Heart right ventricle (tissue), 16 donors: ENCODE data around the gene SORCS3. TPM values are rescaled to one million over a fixed set of nuclear protein-coding genes. Genes with fewer than 3 reads are reported as not detected.

ENCODE experiments used
- ATAC-seq, 8 donors: fragments of 200-7000 bp; cut with Tn5 transposase; one replicate each; pipeline ENCODE4 v1.9.1; 2020; ENCODE audit warnings: mild to moderate bottlenecking in 8 of 8, moderate library complexity in 8 of 8, moderate number of reproducible peaks in 1 of 8
- DNase-seq, 2 donors: peaks; one replicate each; pipeline ENCODE4 v3.0.0-alpha.2; 2020
- H3K27ac ChIP-seq, 10 donors: fragments of 200-600 bp; sonication (generic) in 2 of 10; one replicate each; pipeline versions ENCODE4 v1.5.0 to v1.8.0; 2020 to 2022; ENCODE audit warnings: mild to moderate bottlenecking in 3 of 10
- H3K27me3 ChIP-seq, 7 donors: fragments of 200-600 bp; one replicate each; pipeline ENCODE4 v1.8.0; 2021 to 2022; ENCODE audit warnings: mild to moderate bottlenecking in 2 of 7
- H3K36me3 ChIP-seq, 9 donors: fragments of 200-600 bp; sonication (generic) in 1 of 9; one replicate each; pipeline versions ENCODE4 v1.5.0 to v1.8.0; 2020 to 2022; ENCODE audit warnings: mild to moderate bottlenecking in 2 of 9
- H3K4me1 ChIP-seq, 9 donors: fragments of 200-600 bp; sonication (generic) in 1 of 9; one replicate each; pipeline versions ENCODE4 v1.5.0 to v1.8.0; 2020 to 2022; ENCODE audit warnings: mild to moderate bottlenecking in 4 of 9
- H3K4me3 ChIP-seq, 10 donors: fragments of 200-600 bp; sonication (generic) in 2 of 10; one replicate each; pipeline versions ENCODE4 v1.5.0 to v1.8.0; 2020 to 2022; ENCODE audit warnings: mild to moderate bottlenecking in 7 of 10, moderate library complexity in 2 of 10
- H3K9me3 ChIP-seq, 11 donors: fragments of 200-600 bp in 10 of 11; sonication (generic) in 2 of 11; one replicate each; pipeline versions ENCODE4 v1.5.0 to v1.8.0; 2013 to 2022; ENCODE audit warnings: mild to moderate bottlenecking in 2 of 11, control low read depth in 1 of 11, moderate library complexity in 1 of 11
- WGBS, 2 donors: extraction: QIAGEN DNeasy Blood & Tissue Kit; methylation state at CpG; one replicate each; pipeline ENCODE4 v1.1.7; 2013; ENCODE audit warnings: inconsistent platforms in 1 of 2; 5-methylcytosine and 5-hydroxymethylcytosine counted together
- intact Hi-C, 10 donors: fragments of 100-400 bp; cut with DNase I; formaldehyde crosslinking; loops; one replicate each; pipeline versions ENCODE4 v1.11.1 to v1.14.2; 2022
- polyA plus RNA-seq, 2 donors: library from polyadenylated mRNA; stranded (reverse); fragments of 200-250 nt; gene quantifications; one replicate each; pipeline ENCODE4 v1.2.3, GENCODE V29; 2013
- total RNA-seq, 10 donors: library from RNA; stranded (reverse); fragmentation: NEBNext Ultra II Directional in 3 of 10; extraction: Animal tissue kit (Norgen Biotek cat#: 25700) in 3 of 10; gene quantifications; one replicate each; pipeline versions ENCODE4 v1.2.1 to v1.2.4, GENCODE V29; 2021 to 2023
- TF ChIP-seq, protein P1 (sequence below), 9 donors: fragments of 200-600 bp; sonication (generic) in 2 of 9; IDR thresholded peaks; one replicate each; pipeline versions ENCODE4 v1.5.0 to v1.8.0; 2021 to 2022; ENCODE audit warnings: antibody characterized with exemption in 9 of 9, mild to moderate bottlenecking in 5 of 9, moderate library complexity in 1 of 9
- donor health status: Arrhythmogenic right ventricular cardiomyopathy.
- donor health status: ischemic (EF 13 %, LVEDD 7.1; RV severe dilation, severe dysfunction).
- donor health status: healthy with polysubstance abuse.
- donor health status: DM: no; HTN: yes; CAD: no.
- donor health status: DM: no; HTN: no; CAD: no.
- donor health status: ischemic (EF 25% LVEDD 6.9; RV normal size, moderate dysfunction).
- donor health status: ischemic (EF 25% LVEDD 5.7; RV mildly dilated, moderate dysfunction).
- donor health status: healthy.
- donor health status: DM: yes; HTN: yes; CAD: no.
- donor health status: Ischemic cardiomyopathy.
- donor health status: ischemic (EF 35%, LVEDD 5.7; RV mildly dilated, moderate dysfunction).
- donor health status: nonischemic (EF 11% LVEDD 7.7; RV severe dilation, severe dysfunction).
- donor health status: DM: yes; HTN: yes; CAD: no.
- donor health status: PGD.
- donor health status: ischemic (EF 29% LVEDD 5.4; RV normal size, mild dysfunction).
- donor health status: nonischemic (EF 23%, LVEDD 6.1; RV moderate dilation, normal function).

The SORCS3 gene
- total and polyA plus RNA-seq, 12 donors, result 0.01 to 0.09 (median 0.05) TPM; not detected in 4

- Histone ChIP-seq H3K27me3 (peaks cover 0 to 3% (median 0%) of the 10 kb centered on the region in 7 donors), H3K4me1 (no peaks in the 10 kb centered on the region), H3K9me3 (peaks cover 0 to 8% (median 0%) of the 10 kb centered on the region in 11 donors), H3K27ac (no peak overlapping the region), H3K36me3 (no peaks in the 10 kb centered on the region), H3K4me3 (no peak overlapping the region)
- DNase-seq (no peak), ATAC-seq (no peak)
- intact Hi-C loops, result no loop called here
- TF ChIP-seq, protein P1, sequence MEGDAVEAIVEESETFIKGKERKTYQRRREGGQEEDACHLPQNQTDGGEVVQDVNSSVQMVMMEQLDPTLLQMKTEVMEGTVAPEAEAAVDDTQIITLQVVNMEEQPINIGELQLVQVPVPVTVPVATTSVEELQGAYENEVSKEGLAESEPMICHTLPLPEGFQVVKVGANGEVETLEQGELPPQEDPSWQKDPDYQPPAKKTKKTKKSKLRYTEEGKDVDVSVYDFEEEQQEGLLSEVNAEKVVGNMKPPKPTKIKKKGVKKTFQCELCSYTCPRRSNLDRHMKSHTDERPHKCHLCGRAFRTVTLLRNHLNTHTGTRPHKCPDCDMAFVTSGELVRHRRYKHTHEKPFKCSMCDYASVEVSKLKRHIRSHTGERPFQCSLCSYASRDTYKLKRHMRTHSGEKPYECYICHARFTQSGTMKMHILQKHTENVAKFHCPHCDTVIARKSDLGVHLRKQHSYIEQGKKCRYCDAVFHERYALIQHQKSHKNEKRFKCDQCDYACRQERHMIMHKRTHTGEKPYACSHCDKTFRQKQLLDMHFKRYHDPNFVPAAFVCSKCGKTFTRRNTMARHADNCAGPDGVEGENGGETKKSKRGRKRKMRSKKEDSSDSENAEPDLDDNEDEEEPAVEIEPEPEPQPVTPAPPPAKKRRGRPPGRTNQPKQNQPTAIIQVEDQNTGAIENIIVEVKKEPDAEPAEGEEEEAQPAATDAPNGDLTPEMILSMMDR (IDR thresholded peaks at IDR 0.05), result no peak
- WGBS, 2 donors, result 39 to 49% methylated on average over 3 of the region's 3 CpGs
These were observed 181.0 kb downstream of the SORCS3 start for GRCh38 chr10:104822088-104822487.

GRCh38 chr10:104824380-104825006 lies 183.4 kb downstream of the SORCS3 start:
- intact Hi-C loops, result no loop called here
- H3K9me3 ChIP-seq, result peaks cover 0 to 20% (median 7%) of the 10 kb centered on the region in 11 donors
- ATAC-seq (peak in 1 of 8 donors; percentile 58), DNase-seq (peak; percentile 14 to 24)
- no peaks in the 10 kb centered on the region for H3K36me3 ChIP-seq
- no peak overlapping the region for H3K27ac ChIP-seq
- 26 to 33% methylated on average over 6 of the region's 6 CpGs for WGBS, 2 donors
- H3K27me3 ChIP-seq, result peaks cover 0 to 3% (median 0%) of the 10 kb centered on the region in 7 donors
- no peaks in the 10 kb centered on the region for H3K4me1 ChIP-seq
- TF ChIP-seq, protein P1 (IDR thresholded peaks at IDR 0.05), result no peak
- no peak overlapping the region for H3K4me3 ChIP-seq

DNA sequence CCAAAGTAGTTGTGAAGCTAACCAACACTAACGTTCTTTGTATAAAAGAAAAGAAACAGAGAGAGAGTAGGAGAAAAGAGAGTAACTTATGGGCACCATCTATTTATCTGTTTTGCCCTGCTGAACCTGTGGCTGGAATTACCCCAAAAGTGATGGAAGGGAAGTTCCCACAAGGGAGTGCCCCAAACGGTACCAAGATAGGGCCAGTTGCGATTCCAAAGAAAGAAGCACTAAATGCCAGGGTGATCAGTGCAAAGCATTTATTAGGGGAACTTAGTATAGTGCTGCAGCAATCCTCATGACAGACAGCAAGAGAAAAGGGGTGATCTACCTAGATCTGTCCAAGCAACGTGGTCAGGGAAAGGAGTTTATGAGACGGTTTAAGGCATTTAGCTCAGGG lies 190.2 kb downstream of the SORCS3 start:
- DNase-seq, result no peak
- TF ChIP-seq, protein P1 (IDR thresholded peaks at IDR 0.05), result no peak
- Histone ChIP-seq H3K27me3 (peaks cover 0 to 6% (median 0%) of the 10 kb centered on the region in 7 donors), H3K4me3 (no peak overlapping the region), H3K9me3 (peaks cover 0 to 20% (median 7%) of the 10 kb centered on the region in 11 donors), H3K4me1 (no peaks in the 10 kb centered on the region), H3K36me3 (no peaks in the 10 kb centered on the region), H3K27ac (no peak overlapping the region)
- intact Hi-C loops, result no loop called here
- WGBS, 2 donors, result 76 to 85% methylated on average over 5 of the region's 5 CpGs
- ATAC-seq, result no peak

- WGBS, 2 donors, result 70 to 77% methylated on average over 1 of the region's 1 CpG
- Histone ChIP-seq H3K27ac (no peak overlapping the region), H3K4me1 (no peaks in the 10 kb centered on the region), H3K9me3 (no peaks in the 10 kb centered on the region), H3K27me3 (peaks cover 0 to 10% (median 0%) of the 10 kb centered on the region in 7 donors), H3K4me3 (no peak overlapping the region), H3K36me3 (no peaks in the 10 kb centered on the region)
- DNase-seq (no peak), ATAC-seq (no peak)
- TF ChIP-seq, protein P1 (IDR thresholded peaks at IDR 0.05), result no peak
- intact Hi-C loops, result no loop called here
These were observed 193.5 kb downstream of the SORCS3 start for GRCh38 chr10:104834580-104834979.
